Activated CD4-positive, alpha-beta T cell treated with anti-CD3 and anti-CD28 coated beads for 36 hours (primary cell): ENCODE measurements around the gene DCXR. TPM values are rescaled to one million over a fixed set of nuclear protein-coding genes. Genes with fewer than 3 reads are reported as not detected.

Source experiments
- ATAC-seq: fragments of 200-7000 bp; cut with Tn5 transposase; one replicate; pipeline ENCODE4 v1.10.0; 2021; ENCODE audit warnings: mild to moderate bottlenecking, moderate library complexity
- CTCF ChIA-PET: fragments of 350-600 bp; sonication (Branson Sonifier 250); formaldehyde crosslinking; loops from one replicate; lab custom pipeline; 2021; ENCODE audit warnings: antibody characterized with exemption; lab: Charles Lee
- POLR2A ChIA-PET: fragments of 350-600 bp; sonication (Branson Sonifier 250); formaldehyde crosslinking; loops from one replicate; lab custom pipeline; 2021; ENCODE audit warnings: antibody characterized with exemption, inconsistent platforms; lab: Charles Lee
- DNase-seq: peaks from one replicate; pipeline ENCODE4 v3.0.0-alpha.2; 2020
- H3K27ac Mint-ChIP-seq: one replicate; pipeline ENCODE4 v1.8.0; 2021; ENCODE audit warnings: mixed read lengths
- H3K27me3 Mint-ChIP-seq: one replicate; pipeline ENCODE4 v1.8.0; 2021; ENCODE audit warnings: mixed read lengths
- H3K36me3 Mint-ChIP-seq: one replicate; pipeline ENCODE4 v1.8.0; 2021; ENCODE audit warnings: low read depth, mixed read lengths
- H3K4me1 Mint-ChIP-seq: one replicate; pipeline ENCODE4 v1.8.0; 2021; ENCODE audit warnings: mixed read lengths
- H3K4me3 Mint-ChIP-seq: one replicate; pipeline ENCODE4 v1.8.0; 2021; ENCODE audit warnings: mild to moderate bottlenecking, moderate library complexity, mixed read lengths
- H3K9me3 Mint-ChIP-seq: one replicate; pipeline ENCODE4 v1.8.0; 2021; ENCODE audit warnings: low read depth, mixed read lengths
- intact Hi-C, 2 experiments: fragments of 100-400 bp; cut with DNase I in 1 of 2; cut with micrococcal nuclease in 1 of 2; formaldehyde crosslinking; loops; one replicate each; pipeline versions ENCODE4 v1.14.2 to v1.15.1; 2022 to 2024; cut with DNase I, micrococcal nuclease
- total RNA-seq, 2 experiments: library from RNA; stranded (reverse); gene quantifications; one replicate each; pipeline ENCODE4 v1.2.3, GENCODE V29; 2021

DCXR gene
- total RNA-seq, 2 experiments from 2014 or later, result 105 to 166 TPM

DNA sequence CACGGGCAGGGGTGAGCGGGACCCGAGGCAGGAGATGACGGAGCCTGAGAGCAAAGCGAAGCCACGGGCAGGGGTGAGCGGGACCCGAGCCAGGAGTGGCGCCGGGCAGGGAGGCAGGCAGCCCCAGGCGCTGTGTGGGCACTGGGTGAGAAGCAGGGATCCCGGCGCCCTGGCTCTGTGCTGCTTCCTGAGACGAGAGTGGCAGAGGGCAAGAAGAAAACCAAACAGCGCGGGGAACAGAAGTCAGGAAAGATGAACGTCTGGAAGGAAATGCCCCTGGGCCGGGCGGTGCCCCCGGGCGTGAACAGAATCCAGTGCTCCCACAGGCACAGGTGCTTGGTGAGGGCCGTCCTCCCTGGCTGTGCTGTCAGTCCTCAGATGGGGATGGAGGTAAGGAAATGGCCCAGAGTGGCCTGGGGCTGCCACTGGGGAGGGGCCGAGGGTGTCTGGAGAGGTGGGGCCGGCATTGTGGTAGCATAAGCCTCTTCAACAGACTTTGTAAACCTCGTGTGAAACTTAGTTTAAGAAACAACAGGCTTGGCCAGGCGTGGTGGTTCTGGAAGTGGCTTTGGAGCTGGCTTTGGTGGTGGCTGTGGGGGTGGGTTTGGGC is 50.2 kb downstream of the DCXR start:
- no peak overlapping the region for H3K4me3 Mint-ChIP-seq
- H3K27me3 Mint-ChIP-seq, result no peaks in the 10 kb centered on the region
- POLR2A ChIA-PET, result no interaction called here
- peaks cover 4% of the 10 kb centered on the region for H3K4me1 Mint-ChIP-seq
- no peaks in the 10 kb centered on the region for H3K9me3 Mint-ChIP-seq
- CTCF ChIA-PET, result no interaction called here
- H3K27ac Mint-ChIP-seq, result no peak overlapping the region
- no peak for DNase-seq
- no peak for ATAC-seq
- intact Hi-C loops, result no loop called here
- H3K36me3 Mint-ChIP-seq, result peaks cover 8% of the 10 kb centered on the region

DNA sequence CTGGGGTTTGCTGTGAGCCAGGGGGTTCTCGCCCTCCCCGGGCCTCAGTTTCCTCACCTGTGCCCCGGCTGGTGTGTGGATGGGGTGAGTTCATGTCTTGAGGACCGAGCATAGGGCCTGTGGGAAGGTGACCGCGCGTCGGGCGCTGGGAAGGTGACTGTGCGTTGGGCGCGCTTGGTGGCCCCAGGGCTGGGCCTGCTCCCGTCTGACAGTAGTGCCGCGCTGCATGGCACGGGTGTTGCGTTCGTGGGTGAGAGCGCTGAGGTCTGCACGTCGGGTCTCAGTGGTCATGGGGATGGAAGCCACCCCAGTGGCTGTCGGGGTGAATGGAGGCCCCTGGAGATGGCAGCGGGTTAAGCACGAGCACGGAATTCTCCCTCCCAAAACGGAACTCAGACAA is 50.9 kb downstream of the DCXR start:
- Mint-ChIP-seq H3K27me3 (no peaks in the 10 kb centered on the region), H3K4me3 (no peak overlapping the region), H3K36me3 (peaks cover 8% of the 10 kb centered on the region), H3K27ac (no peak overlapping the region), H3K9me3 (no peaks in the 10 kb centered on the region), H3K4me1 (peaks cover 4% of the 10 kb centered on the region)
- DNase-seq (no peak), ATAC-seq (no peak)
- CTCF ChIA-PET, result no interaction called here
- intact Hi-C loops, result no loop called here
- POLR2A ChIA-PET, result no interaction called here

Other genes with a start within 250 kb of the DCXR start
- gene GCGR, start 233.5 kb downstream of the DCXR start, total RNA-seq, result not detected
- gene MCRIP1, start 204.4 kb downstream of the DCXR start, total RNA-seq, result 10 to 100 TPM; 45.8 to 50.4 TPM
- not detected for gene PPP1R27, start 202.6 kb downstream of the DCXR start, total RNA-seq
- 100 to 1,000 TPM; 414 to 578 TPM for gene P4HB, start 177.2 kb downstream of the DCXR start, total RNA-seq
- gene ARHGDIA, start 166.4 kb downstream of the DCXR start, total RNA-seq, result 100 to 1,000 TPM; 513 to 661 TPM
- 100 to 1,000 TPM; 197 to 230 TPM for gene ALYREF, start 146.1 kb downstream of the DCXR start, total RNA-seq
- gene ANAPC11, start 146.0 kb downstream of the DCXR start, total RNA-seq, result 100 to 1,000 TPM in 1 of 2 experiments, 10 to 100 TPM in 1; 79.9 to 131 TPM
- under 1 TPM in 1 of 2 experiments, not detected in 1; 0.14 TPM for gene NPB, start 135.5 kb downstream of the DCXR start, total RNA-seq
- 10 to 100 TPM; 19.7 to 24.0 TPM for gene PCYT2, start 126.3 kb downstream of the DCXR start, total RNA-seq
- gene SIRT7, start 119.5 kb downstream of the DCXR start, total RNA-seq, result 10 to 100 TPM; 29.3 to 31.8 TPM
- 10 to 100 TPM; 15.3 to 18.3 TPM for gene MAFG, start 110.0 kb downstream of the DCXR start, total RNA-seq
- 100 to 1,000 TPM; 110 to 134 TPM for gene PYCR1, start 100.4 kb downstream of the DCXR start, total RNA-seq
- gene MYADML2, start 90.5 kb downstream of the DCXR start, total RNA-seq, result not detected
- under 1 TPM; 0.87 to 0.97 TPM for gene NOTUM, start 76.5 kb downstream of the DCXR start, total RNA-seq
- gene ASPSCR1, start 60.1 kb downstream of the DCXR start, total RNA-seq, result 10 to 100 TPM; 23.3 to 26.5 TPM
- 10 to 100 TPM; 77.5 to 84.1 TPM for gene CENPX, start 14.8 kb downstream of the DCXR start, total RNA-seq
- 10 to 100 TPM; 17.6 to 20.6 TPM for gene LRRC45, start 14.4 kb downstream of the DCXR start, total RNA-seq
- 10 to 100 TPM in 1 of 2 experiments, 1 to 10 TPM in 1; 9.6 to 10.6 TPM for gene RAC3, start 6.0 kb downstream of the DCXR start, total RNA-seq
- gene RFNG, start 14.1 kb upstream of the DCXR start, total RNA-seq, result 10 to 100 TPM; 16.9 to 17.5 TPM
- gene GPS1, start 14.2 kb upstream of the DCXR start, total RNA-seq, result 10 to 100 TPM; 69.0 to 73.5 TPM
- 100 to 1,000 TPM; 119 to 124 TPM for gene DUS1L, start 28.1 kb upstream of the DCXR start, total RNA-seq
- 100 to 1,000 TPM; 239 to 259 TPM for gene FASN, start 60.5 kb upstream of the DCXR start, total RNA-seq
- gene CCDC57, start 175.1 kb upstream of the DCXR start, total RNA-seq, result 10 to 100 TPM; 41.6 to 43.8 TPM
- 100 to 1,000 TPM in 1 of 2 experiments, 10 to 100 TPM in 1; 93.2 to 157 TPM for gene SLC16A3, start 191.3 kb upstream of the DCXR start, total RNA-seq
- gene CSNK1D, start 236.0 kb upstream of the DCXR start, total RNA-seq, result 100 to 1,000 TPM; 118 to 182 TPM